H4 (cell line): Measurements from ENCODE around the gene SGCA. TPM values are rescaled to one million over a fixed set of nuclear protein-coding genes. Genes with fewer than 3 reads are reported as not detected.

Experiments used
- DNase-seq: peaks from one replicate; pipeline ENCODE4 v3.0.0-alpha.2; 2015; ENCODE audit warnings: low spot score
- total RNA-seq: library from RNA; depleted of rRNA; stranded (reverse); fragments of >200 nt; shearing (Covaris generic); gene quantifications from 2 replicates; pipeline ENCODE4 v1.2.3, GENCODE V29; 2014

The SGCA gene
- total RNA-seq, 1 experiment from 2014 or later: 0.45 TPM

DNA sequence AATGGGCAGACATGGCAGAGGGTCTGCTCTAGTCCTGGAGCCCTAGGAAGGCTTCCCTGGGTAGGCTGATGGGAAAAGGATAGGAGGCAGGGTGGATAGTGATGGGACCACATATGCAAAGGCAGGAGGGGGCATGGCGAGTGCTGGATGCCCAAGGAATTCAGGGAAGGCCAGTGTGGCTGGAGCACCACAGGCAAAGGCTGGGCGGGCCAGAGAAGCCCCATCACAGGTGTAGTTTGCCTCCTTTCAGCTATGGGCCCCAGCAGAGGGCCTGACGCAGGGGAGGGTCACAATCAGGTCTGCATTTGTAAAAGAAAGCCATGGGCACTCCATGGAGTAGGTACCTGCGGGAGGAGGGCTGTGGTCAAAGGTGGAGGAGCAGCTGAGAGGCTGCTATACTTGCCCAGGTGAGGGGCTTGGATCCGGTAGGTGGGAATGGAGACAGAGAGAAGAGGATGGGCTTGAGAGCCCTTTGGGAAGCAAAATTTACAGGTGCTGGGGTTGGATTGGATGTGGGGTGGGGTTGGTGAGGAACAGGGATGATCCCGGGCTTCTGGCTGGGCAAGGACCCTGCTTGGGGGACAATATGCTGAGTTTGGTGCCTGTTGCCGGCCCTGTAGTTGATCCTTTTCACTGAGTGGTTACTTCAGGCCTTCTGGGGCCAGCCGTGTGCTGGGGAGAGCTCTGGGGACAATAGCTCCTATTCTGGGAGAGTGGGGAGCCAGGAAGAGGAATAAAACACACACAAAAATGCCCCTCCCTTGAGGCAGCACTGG, 42.2 kb downstream of the SGCA start:
- DNase-seq: no peak

DNA sequence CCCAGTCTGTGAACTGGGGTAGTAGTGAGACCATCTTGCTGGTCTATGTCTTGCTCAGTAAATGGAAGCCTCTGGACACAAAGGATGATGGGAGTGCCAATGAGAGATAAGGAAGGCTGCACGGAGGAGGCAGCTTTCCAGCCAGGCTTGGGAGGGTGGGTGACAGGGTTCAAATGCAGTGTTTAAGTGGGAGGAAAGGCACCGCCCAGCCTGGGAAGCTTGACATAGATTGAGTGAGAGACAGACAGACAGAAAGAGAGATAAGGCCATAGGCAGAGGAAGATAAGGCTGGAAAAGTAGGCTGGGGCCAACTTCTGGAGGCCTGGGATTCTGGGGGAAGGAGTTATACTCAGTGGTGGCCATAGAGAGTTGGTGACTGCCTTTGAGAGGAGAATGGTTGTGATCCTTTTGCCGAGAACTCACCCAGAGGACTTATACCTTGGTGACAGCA, 42.8 kb downstream of the SGCA start:
- DNase-seq: no peak

DNA sequence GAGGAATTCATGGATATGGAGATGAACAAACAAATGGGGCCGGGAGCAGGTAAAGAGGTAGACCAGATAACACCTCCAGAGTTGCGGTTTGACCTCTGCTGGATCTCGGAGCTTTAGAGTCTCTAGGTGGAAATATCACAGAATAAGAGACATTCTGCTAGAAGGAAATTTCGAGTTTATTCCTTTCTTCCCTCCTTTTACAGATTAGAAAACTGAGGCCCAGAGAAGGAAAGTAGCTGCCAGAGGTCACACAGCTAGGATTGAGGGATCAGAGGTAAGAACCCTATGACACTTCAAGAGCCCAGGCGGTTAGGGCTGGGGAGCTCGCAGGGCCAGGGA, 43.3 kb downstream of the SGCA start:
- DNase-seq: no peak

DNA sequence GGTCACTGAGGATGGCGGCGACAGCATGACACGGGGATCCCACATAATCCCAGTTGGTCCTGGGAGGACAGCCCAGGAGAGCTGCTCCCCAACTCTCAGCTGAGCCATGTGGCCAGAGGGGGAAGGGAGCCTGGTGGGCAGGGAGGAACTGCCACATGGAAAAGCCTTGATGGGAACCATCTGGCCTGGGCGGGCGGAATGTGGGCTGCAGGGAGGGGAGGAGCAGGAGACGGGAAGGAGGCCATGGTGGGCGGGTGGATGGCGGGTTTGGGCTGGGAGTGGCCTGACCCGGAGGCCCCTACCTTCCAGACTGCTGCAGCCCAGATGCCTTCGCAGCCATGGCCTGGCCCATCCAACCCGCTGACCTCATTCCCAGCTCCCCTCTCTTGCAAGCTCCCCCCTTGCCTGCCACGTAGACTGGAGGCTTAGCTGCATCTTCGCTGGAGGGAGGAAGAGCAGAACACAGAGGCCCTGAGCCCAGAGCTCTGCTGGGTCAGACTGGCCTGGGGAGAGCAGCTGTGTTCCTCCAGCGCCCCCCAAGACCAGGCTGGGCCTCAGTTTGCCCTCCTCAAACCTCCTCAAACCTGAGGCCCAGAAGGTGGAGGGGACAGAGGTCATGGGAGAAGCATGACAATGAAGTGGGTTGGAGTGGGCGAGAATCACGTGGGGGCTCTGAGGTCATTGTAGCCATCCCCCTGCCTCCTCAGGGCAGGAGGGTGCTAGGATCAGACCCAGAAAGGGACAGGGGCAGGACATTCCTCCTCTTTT, 43.9 kb downstream of the SGCA start:
- peak; percentile 99 for DNase-seq

DNA sequence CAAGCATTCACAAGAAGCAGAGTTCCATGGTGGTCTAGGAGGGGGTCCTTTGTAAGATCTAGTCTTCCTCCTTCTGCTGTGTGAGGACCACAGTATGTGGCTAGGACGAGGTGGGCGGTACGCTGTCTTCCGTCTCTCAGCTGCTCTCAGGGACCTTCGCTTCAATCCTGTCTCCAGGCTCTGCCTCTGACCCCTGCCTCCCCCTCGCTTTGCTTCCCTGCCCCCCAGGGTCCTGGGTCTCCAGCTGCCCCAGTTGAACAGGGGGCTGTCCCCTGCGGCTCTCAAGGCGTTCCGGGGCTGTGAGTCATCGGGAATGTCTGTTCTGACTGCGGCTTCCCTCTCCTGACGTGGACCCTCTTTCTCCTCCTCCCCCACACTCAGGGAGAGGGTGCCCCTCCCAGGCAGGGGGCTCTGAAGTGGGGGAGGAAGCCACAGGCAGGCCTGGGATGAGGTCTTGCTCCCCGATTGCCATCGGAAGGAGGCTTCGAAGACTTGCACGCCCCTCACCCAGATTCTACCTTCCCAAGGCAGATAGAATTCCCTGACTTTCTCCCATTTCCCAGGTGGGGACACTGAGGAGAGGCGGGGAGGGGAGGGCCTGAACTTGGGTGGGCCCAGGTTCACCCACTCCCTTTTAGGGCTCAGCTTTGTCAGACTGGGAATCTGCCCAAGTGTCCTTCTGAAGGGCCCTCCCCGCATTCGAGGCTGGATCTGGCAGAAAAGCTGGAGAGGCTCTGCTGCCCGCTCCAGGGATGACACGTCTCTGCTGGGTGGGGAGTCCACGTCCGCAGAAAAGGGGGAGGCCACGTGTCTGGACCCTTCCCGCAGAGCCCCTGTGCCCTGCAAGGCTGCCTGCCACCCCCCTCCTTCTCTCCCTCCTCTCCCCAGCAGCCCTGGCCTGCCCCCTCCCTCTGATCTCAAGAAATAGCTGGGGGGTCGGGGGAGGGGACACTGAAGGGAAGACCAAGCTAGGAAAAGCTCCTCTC, 44.7 kb downstream of the SGCA start:
- peak; percentile 98 for DNase-seq

DNA sequence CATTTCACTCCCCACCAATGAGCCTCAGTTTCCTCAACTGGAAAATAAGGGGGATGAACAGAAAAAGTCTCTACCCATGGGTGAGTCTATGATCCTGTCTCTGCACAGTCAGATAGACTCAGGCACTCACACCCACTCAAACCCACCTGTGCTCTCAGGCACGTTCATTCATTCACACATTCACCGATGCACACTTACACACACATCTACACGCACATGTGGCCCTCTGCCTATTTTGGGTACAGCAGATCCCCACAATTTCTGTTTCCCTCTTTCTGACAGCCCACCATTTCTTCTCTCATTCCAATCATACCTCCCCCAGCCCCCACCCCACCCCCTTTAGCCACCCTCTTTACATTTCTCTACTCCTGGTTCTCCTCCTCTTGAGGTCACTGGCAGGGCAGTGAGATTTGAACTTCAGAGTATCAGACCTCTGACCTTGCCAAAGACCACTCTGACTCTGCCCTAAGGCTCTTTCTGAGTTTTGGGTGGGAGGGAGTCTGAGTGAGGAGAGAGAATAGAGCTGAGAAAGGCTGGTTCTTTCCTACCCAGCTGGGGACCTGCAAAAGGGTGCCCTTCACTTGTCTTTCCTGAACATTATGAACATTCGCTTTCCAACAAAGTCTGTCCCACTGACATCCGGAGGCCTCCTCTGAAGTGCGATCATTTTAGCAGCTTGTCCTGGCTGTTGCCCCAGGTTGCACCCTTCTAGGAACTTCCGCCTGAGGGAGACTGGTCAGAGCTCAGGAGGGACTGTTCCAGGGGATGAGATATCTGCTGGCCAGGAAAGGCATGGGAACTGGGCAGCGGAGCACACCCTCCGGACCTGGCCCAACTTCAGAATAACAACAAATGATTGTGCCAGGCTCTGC, 45.7 kb downstream of the SGCA start:
- no peak for DNase-seq

DNA sequence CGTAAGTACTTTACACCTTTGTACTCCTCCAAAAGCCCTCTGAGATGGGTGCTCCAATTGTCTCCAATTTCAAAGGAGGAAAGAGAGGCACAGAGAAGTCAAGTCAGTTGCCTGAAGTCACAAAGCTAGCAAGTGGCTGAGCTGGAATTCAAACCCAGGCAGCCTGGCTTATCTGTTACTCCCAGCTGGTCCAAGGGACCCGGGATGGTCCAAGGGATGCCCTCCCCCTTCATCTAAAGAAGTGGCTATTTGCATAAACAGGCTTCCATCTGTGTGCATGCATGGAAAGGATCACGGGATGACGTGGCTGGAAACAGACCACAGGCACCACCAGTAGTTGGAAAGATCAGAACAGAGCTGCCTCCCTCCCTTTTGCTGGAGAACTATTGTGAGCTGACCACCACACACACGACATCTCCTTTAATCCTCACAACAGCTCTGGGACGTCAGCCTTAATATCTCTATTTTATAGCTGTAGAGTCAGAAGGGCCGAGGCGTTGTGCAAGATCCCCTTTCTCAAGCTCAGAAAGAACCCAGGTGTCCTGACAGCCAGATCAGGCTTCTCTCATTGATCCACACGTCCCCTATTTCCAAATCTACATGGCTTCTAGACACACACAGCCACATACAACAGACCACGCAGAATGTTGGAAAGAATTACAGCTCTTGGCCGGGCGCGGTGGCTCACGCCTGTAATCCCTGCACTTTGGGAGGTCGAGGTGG, 46.5 kb downstream of the SGCA start:
- peak; percentile 85 for DNase-seq

DNA sequence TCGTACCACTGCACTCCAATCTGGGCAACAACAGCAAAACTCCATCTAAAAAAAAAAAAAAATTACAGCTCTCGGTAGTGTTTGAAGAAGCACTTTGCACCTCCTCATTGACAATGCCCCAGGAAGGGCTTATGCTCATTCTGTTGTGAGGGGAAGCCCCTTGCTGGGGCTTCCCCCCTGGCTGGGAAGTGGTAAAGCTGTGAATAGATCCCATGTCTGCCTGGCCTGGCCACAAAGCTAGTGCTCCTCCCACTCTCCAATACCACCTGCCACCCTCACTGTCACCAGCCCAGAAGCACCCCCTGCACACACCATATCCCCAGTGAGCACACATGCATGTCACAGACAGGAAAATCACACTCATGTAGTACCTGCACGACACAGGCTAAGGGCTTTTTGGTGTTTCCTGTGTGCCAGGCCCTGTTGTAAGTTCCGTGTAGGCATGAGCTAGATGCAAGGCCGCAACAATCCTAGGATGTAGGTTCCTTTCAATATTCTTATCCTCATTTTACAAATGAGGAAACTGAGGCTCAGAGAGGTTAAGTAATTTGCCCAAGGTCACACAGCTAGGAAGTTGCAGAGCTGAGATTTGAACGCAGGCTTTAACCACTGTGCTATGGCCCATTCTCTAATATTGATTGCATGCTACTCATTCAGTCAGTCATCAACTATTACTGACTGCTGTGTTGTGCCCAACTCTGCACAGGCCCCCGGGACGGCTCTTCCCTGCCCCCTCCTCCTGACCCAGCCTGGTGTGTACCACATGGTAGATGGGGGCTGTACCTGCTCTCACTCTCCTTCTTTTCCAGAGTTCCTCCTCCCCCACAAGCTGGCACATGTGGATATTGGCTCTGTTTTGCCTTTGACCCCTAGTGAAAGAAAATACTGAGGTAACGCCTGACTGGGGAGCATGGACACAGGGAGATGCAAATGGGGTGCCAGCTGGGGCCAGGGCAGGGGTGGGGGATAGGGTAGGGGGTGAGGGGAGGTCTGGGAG, 47.5 kb downstream of the SGCA start:
- peak; percentile 57 for DNase-seq

DNA sequence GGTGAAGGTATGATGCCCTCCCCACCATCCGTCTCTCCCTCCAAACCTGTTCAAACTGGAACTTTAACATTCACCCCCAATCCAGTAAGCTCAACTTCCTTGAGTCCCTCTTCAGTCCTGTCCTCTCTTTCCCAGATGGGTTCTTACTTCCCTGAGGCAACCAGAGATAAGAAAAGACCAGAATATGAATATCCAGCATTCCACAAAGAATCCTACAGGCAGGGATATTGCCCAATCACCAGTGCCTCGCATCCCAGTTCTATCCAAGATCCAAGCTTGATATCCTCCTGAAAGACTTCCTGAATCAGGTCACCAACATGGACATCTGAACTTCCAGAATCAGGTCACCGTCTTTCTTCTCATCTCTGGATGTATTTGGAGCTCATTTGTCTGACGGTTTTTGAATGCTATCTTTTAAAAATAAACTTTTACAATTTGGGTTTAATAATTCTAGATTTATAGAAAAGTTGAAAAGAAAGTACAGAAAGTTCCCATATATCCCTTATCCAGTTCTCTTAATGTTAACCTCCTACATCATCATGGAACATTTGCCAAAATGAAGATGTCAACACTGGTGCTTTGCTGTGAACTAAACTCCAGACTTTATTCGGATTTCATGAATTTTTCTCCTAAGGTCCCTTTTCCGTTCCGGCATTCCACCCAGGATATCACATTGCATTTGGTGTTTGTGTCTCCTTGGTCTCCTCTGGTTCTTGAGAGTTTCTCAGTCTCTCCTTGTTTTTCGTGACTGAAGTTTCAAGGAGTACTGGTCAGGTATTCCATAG, 49.4 kb downstream of the SGCA start:
- no peak for DNase-seq

DNA sequence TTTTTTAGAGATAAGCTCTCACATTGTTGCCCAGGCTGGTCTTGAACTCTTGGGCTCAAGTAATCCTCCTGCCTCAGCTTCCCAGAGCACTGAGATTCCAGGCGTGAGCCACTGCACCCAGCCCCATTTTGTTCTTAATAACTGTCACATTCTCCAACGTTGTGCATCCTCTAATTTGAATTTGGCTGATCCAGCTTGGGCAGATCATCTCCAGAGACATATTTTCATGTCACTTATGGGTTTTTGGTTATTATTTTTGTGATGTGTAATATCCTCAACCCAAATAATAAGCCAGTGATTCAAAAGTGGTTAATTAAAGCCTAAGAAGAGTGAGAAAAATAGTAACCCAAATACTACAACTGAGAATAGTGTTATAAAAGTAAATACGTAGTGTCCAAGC, 51.8 kb downstream of the SGCA start:
- DNase-seq: no peak

DNA sequence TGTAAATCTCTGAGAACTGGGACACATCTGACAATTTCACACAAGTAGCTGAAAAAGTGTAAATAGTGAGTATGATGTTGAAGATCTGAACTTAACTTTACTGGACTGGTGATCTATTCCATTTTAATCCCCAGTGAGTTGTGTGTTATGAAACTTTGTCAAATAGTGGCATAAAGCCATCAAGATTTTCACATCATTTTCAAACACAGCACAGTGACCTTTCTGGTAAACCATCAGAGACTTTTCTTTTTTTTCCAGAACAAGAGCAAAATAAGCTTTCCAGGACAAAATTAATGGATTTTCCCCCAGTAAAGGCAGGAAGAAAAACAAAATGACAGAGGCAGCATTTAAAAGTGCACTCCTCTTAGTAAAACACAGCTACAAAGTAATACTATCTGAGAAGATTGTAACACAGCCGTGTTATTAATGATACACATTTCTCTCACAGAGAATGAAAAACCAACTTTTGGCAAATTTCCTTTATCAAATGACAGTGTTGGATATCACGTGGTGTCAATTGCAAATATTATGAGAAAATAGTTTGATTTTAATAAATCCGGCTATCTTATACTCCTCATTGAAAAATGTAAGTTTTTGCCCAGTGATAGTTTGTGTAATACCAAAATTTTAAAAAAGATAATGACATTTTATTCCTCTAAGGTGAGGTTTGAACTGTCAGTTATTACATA, 52.4 kb downstream of the SGCA start:
- DNase-seq: no peak

DNA sequence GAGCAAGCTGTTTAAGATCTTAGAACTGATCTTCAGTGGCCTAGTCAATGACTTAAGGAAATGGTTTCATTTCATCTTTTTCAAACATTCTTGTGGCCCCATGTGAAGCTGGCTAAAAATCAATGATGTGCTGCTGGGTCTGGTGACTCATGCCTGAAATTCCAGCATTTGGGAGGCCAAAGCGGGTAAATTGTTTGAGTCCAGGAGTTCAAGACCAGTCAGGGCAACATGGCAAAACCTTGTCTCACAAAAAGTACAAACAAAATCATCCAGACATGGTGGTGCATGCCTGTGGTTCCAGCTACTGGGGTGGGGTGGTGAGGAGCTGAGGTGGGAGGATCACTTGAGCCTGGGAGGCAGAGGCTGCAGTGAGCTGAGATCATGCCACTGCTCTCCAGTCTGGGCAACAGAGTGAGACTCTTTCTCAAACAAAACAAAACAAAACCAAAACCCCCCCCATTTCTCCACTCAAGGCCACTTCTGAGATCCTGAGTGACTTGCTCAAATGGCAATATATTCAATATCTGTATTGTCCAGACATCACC, 53.0 kb downstream of the SGCA start:
- peak; percentile 97 for DNase-seq

DNA sequence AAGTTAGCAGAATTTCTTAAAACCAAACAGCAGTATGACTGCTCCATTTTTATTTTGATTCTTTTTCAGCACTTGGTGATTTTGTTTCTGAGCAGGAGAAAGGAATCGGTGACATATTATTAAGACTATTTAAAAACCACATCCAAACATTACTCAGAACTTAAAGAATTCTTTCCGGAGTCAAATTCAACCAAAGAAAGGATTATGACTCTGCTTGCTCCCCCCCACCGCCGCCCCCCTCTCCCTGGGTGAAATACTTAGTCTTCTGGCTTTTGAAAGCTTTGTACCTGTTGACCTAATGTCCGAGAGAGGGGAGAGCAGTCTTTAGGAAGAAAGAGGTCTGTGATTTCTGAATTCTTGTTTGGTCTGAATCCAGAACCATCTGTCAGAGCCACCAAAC, 53.5 kb downstream of the SGCA start:
- peak; percentile 87 for DNase-seq

DNA sequence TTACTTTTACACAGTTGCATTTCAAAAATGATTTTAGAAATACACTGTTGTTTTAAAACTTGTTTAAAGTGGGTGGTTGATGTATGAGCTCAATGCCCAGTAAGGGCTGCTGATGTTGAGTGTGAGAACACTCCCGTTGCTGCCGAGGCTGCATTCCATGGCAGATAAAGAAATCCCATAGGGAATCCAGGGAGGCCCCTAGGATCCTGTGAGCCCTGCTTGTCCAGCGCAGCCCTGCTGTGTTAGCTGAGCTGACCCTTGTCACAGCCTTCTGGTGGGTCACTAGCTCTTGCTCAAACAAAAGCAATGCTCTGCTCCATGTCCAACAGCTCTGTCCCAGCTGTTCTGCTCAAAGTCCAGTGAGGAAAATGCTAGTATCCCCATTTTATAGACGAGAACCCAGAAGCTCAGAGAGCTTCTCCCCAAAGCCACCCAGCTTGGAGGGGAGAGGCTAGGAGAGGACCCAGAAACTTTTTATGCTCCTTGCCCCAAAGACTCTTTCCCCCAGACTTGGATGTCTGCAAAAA, 54.2 kb downstream of the SGCA start:
- peak; percentile 34 for DNase-seq

DNA sequence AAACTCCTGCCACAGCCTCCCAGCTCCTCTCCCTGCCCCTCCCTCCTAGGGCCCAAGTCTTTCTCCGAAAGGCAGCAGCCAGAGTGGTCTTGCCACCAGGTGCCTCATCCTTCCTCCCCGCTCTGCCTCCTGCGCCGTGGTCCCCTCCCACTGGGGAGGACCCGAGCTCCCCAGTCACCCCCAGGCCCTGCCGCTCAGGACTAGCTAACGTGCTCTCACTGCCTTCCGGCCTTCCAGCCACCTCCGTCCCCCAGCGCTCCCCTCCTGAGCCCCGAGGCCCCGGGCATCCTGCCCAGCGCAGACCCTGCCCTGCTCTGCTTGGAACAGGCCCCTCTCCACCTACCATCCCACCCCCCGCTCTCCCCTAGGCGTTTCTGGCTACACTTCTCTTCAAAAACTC, 55.0 kb downstream of the SGCA start:
- DNase-seq: no peak

DNA sequence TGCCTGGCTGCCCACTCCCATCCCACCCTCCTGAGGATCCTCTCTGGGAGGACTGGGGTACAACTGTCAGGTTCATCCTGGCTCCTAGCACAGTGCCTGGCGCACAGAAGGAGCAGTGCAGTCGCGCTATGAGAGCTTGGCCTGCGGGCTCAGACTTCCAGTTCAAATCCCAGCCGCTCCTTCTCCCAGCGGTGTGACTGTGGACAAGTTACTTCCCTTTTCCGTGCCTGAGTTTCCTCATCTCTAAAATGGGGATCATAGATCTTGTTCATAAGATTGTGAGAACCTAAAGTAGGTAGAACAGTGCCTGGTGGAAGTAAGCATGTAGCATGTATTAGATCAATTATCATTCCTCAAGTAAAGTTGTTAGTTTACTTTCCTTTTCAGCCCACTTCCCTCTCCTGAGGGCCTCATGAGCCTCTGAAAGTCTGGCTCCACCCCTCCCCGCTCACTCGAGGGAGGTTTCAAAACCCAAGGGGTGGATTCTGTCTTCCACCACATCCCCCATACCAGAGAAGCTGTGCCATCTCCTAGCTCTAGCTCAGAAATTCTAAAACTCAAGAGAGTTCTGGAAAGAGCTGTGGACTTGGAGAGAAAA, 55.6 kb downstream of the SGCA start:
- DNase-seq: peak; percentile 91
